Bronchial epithelial cell (primary cell): ENCODE measurements around the gene PTRHD1. TPM values are rescaled to one million over a fixed set of nuclear protein-coding genes. Genes with fewer than 3 reads are reported as not detected.
"Not testable (repeated sequence)": the region's sequence is repeated elsewhere in the genome, so short reads cannot be mapped to it uniquely, and the experiment has no call there.

ENCODE experiments used
- DNase-seq: peaks from one replicate; pipeline ENCODE4 v3.0.0-alpha.2; 2010; ENCODE audit warnings: low read depth
- FAIRE-seq: peaks from 2 replicates; lab custom pipeline; 2011; peaks lifted over from hg19 to GRCh38; lab: Jason Lieb, UNC
- H3K27me3 ChIP-seq: 2 replicates; pipeline ENCODE4 v1.5.1; 2011; ENCODE audit warnings: low read length; ENCODE audit not compliant: control insufficient read depth, insufficient read depth
- H3K36me3 ChIP-seq: 2 replicates; pipeline ENCODE4 v1.5.1; 2011; ENCODE audit warnings: low read length; ENCODE audit not compliant: control insufficient read depth, insufficient read depth
- H3K4me3 ChIP-seq: 2 replicates; pipeline ENCODE4 v1.5.1; 2011; ENCODE audit warnings: mild to moderate bottlenecking, low read depth, low read length, control low read depth
- CTCF ChIP-seq: IDR thresholded peaks from 2 replicates; pipeline ENCODE4 v1.5.1; 2011; ENCODE audit warnings: mild to moderate bottlenecking, moderate library complexity, low read length, control low read depth, inconsistent platforms; ENCODE audit not compliant: insufficient read depth, severe bottlenecking
- total RNA-seq: library from RNA; depleted of rRNA; stranded (reverse); fragments of >200 nt; gene quantifications from 2 replicates; pipeline ENCODE4 v1.2.1, GENCODE V29; 2014

Gene PTRHD1
- total RNA-seq, 1 donor from 2014 or later: 11.8 TPM

GRCh38 chr2:24806661-24807036 is 13.5 kb upstream of the PTRHD1 start:
- FAIRE-seq (no peak), DNase-seq (peak; percentile 40)
- no peak overlapping the region for H3K4me3 ChIP-seq
- TF ChIP-seq CTCF: no peak
- no peaks in the 10 kb centered on the region for H3K27me3 ChIP-seq
- H3K36me3 ChIP-seq: no peaks in the 10 kb centered on the region

- peak; percentile 47 for DNase-seq
- H3K36me3 ChIP-seq, H3K4me3 ChIP-seq, FAIRE-seq, H3K27me3 ChIP-seq: not testable (repeated sequence)
Observed at GRCh38 chr2:24805811-24806660, 12.8 kb upstream of the PTRHD1 start.

- not testable (repeated sequence) for H3K27me3 ChIP-seq, H3K36me3 ChIP-seq, H3K4me3 ChIP-seq, FAIRE-seq, DNase-seq
Observed at GRCh38 chr2:24800487-24800886, 7.3 kb upstream of the PTRHD1 start.

- FAIRE-seq (no peak), DNase-seq (no peak)
- Histone ChIP-seq H3K27me3 (no peaks in the 10 kb centered on the region), H3K36me3 (no peaks in the 10 kb centered on the region), H3K4me3 (no peak overlapping the region)
- no peak for TF ChIP-seq CTCF
Observed at GRCh38 chr2:24797644-24798043, 4.5 kb upstream of the PTRHD1 start.

GRCh38 chr2:24793761-24794435 is 707 bp upstream of the PTRHD1 start:
- FAIRE-seq (no peak), DNase-seq (peak; percentile 10)
- H3K27me3 ChIP-seq: no peaks in the 10 kb centered on the region

GRCh38 chr2:24792542-24792873 is 683 bp downstream of the PTRHD1 start:
- peak overlapping the region; percentile 74 for H3K4me3 ChIP-seq
- H3K36me3 ChIP-seq: no peaks in the 10 kb centered on the region
- DNase-seq (no peak), FAIRE-seq (no peak)
- no peak for TF ChIP-seq CTCF
- no peaks in the 10 kb centered on the region for H3K27me3 ChIP-seq

More at GRCh38 chr2:24793761-24794435, 707 bp upstream of the PTRHD1 start:
- Histone ChIP-seq H3K36me3 (no peaks in the 10 kb centered on the region), H3K4me3 (peak overlapping the region; percentile 74)
- no peak for TF ChIP-seq CTCF
